Measurements from ENCODE around the gene P2RX5. TPM values are rescaled to one million over a fixed set of nuclear protein-coding genes. Genes with fewer than 3 reads are reported as not detected.
A peak's percentile ranks its signal among the peaks of the same experiment; 100 is the strongest.
"Not testable (repeated sequence)": the region's sequence is repeated elsewhere in the genome, so short reads cannot be mapped to it uniquely, and the experiment has no call there.

The P2RX5 gene, protein sequence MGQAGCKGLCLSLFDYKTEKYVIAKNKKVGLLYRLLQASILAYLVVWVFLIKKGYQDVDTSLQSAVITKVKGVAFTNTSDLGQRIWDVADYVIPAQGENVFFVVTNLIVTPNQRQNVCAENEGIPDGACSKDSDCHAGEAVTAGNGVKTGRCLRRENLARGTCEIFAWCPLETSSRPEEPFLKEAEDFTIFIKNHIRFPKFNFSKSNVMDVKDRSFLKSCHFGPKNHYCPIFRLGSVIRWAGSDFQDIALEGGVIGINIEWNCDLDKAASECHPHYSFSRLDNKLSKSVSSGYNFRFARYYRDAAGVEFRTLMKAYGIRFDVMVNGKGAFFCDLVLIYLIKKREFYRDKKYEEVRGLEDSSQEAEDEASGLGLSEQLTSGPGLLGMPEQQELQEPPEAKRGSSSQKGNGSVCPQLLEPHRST
- 42.7 and 63.4 TPM in 2 replicates for total RNA-seq
- polyA plus RNA-seq (2012) = 31.1 TPM

DNA sequence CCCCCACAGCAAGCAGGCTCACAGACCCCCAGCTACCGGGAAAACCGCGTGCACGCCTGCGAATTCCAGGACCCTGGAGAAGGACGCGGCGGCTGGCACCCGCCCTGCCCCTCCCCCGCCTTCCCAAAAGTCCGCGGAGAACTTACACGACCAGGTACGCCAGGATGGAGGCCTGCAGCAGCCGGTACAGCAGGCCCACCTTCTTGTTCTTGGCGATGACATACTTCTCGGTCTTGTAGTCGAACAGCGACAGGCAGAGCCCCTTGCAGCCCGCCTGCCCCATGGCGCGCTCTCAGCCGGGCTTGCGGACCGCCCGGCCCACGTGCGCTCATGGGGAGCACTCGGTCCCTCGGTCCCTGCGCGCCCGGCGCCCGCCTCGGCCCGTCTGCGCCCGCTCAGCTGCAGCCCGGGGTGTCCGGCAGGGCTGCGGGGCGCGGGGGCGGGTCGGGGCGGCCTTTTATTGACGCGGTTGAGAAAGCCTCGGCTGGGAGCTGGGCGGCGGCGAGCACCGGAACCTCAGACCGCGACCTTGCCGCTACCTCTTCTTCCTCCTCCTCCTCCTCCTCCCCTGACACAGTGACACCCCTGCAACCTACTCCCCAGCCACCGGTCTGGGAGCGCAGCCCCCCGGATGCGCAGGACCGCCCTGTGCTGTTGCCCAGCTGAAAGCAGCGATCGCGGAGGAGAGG is at the start of gene P2RX5:
Gene P2RX5 (minus strand): TSS at position 433 of the 689 bp plus-strand sequence. CDS start 150 bp downstream, at position 283.
- DNase-seq (ENCODE audit: low read depth) = no peak

DNA sequence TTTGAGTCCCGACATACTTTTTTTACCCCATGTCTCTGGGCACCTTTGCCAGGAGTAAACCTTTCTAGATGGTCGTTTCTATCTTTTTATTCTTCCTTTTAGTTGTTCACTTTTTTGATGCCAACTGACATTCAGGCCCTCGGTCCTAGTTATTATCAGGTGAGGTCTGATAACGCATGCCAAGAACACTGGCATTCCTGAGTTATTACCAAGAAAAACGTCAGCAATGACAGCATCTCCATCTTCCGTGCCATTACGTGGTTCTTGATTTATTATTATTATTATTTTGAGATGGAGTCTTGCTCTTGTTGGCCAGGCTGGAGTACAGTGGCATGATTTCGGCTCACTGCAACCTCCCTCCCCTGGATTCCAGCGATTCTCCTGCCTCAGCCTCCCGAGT is 49.1 kb upstream of the P2RX5 start:
- no peak for DNase-seq (ENCODE audit: low read depth)

DNA sequence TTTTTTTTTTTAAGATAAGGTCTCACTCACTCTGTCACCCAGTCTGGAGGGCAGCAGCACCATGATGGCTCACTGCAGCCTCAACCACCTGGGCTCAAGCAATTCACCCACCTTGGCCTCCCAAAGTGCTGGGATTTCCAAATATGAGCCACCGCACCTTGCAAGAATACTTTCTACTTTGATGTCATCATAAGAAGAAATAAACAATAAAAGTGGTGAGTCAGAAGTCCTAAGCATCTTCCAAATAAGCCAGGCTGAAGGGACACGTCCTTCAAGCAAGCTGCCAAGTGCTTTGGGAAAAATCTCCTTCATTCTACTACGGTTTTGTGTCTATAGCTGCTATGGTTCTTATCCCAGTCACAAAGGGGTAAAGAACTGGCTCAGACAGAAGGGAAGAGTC is 48.1 kb upstream of the P2RX5 start:
- DNase-seq (ENCODE audit: low read depth) = no peak

DNA sequence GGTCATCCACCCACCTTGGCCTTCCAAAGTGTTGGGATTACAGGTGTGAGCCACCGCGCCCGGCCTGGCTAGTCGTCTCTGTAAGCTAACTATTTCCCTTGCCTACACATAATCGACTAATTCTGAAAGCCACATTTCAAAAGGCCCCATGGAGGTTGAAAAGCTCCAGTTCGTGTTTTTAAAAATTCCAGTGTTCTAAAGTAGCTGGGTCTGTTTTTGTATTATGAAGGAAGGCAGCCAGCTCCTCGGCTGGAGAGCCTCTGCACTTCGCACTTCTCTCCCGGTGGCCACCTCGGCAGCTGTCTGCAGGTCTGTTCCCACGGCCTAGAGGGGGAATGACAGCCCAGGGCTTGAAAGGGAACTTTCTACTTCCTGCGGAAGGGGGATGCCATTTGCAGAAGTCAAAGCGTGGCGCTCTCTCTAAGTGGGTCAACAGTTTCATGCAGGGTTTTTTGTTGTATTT is 44.7 kb upstream of the P2RX5 start:
- no peak for DNase-seq (ENCODE audit: low read depth)

DNA sequence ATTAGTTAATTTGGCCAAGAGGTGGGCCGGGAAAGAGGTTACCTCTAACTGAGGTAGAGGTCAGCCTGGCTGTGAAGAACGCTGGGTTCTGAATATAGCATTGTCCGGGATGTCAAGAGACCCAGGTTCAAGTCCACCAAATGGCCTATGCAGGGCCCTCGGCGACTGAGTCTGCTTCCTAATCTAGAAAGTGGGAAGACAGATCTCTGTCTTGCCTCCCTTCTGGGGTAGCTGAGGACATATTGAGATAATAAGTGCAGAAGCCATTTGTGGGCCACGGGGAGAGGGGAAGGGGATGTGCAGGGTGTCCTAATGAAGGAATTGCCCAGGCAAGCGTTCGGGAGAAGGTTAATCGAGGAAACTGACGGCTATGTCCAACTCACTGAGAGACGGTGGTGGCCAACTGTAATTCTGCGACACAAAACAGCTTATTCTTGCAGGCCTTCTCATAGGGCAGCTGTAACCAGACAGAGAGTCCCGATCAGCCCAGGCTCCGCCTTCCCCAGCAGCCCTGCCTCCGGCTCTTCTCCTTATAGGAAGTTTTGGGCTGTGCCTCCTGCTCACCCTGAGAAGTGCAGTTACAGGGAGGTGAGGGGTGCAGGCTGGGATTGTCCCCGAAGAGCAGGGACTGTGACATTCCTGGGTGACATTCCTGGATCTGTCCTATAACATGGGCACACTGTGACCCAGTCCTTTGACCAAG is 43.6 kb upstream of the P2RX5 start:
- DNase-seq (ENCODE audit: low read depth) = no peak

DNA sequence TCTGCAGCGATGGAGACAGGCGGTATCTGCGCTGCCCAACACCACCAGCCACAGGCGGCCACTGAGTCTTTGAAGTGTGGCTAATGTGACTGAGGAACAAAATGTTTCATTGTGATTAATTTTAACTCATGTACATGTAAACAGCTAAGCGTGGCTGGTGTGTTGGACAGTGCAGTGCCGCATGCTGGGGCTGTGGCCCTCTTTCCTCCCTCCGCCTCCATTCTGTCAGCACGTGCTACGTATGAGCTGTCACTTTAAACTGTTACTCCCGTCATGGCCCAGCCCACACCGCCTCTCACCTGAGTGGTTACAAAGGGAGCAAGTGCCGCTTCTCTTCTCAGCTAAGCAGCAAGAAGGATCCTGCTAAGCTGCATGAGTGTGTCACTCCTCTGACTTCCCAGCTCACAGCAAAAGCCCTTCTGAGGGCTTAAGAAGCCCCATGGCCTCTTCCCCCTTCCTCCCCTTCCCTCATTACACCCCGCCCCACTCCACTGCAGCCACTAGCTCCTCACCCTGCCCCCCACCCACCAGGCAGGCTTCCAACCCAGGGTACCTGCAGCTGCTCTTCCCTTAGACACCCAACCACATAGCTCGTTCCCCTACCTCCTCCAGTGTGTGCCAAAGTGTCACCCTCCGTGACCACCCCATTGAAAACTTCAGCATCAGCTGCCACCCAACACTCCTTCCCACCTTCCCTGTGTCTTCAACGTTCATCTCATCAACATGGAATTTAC is 42.8 kb upstream of the P2RX5 start:
- peak; percentile 49 for DNase-seq (ENCODE audit: low read depth)

DNA sequence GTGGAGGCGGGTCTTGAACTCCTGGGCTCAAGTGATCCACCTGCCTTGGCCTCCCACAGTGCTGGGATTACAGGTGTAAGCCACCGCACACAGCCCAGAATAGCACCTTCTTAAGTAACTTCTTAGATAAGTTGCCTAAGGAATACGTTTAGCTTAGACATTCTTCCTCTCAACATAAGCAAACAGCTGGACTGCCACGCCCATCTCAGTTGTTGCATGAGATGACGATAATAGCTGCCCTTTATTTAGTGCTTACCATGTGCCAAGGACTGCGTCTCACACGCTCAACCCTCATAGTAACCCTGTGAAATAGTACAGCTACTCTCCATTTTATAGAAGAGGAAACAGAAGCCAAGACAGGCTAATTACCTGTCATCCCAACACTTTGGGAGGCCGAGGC is 39.6 kb upstream of the P2RX5 start:
- DNase-seq (ENCODE audit: low read depth) = no peak

DNA sequence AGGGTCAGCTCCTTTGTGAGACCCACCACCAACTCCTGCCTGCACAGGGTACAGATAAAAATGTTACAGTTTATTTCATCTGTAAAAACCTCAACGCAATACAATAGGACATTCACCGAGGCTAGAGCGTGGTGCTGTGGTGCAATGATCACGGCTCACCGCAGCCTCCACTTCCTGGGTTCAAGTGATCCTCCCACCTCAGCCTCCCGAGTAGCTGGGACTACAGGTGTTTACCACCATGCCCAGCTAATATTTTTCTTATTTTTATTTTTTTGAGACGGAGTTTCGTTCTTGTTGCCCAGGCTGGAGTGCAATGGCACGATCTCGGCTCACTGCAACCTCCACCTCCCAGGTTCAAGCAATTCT is 38.9 kb upstream of the P2RX5 start:
- DNase-seq (ENCODE audit: low read depth) = not testable (repeated sequence)

DNA sequence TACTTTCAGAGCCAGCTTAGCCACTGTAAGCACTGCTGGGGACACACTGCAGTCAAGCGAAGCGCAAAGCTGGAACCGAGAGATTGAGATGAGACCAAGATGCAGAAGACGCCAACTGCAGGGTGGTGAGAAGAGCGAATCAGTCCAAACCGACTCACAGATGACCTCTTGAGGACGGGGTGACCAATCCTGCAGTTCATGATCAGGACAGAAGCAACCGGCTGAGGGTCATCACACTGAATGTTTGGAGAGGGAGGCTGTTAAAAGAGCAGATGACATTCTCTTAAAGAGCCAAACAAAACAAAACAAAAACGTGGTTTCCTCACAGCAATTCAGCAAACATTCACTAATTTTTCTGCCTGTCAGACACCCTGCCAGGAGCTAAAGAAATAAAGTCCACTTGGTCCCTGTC is 36.3 kb upstream of the P2RX5 start:
- DNase-seq (ENCODE audit: low read depth) = peak; percentile 51

DNA sequence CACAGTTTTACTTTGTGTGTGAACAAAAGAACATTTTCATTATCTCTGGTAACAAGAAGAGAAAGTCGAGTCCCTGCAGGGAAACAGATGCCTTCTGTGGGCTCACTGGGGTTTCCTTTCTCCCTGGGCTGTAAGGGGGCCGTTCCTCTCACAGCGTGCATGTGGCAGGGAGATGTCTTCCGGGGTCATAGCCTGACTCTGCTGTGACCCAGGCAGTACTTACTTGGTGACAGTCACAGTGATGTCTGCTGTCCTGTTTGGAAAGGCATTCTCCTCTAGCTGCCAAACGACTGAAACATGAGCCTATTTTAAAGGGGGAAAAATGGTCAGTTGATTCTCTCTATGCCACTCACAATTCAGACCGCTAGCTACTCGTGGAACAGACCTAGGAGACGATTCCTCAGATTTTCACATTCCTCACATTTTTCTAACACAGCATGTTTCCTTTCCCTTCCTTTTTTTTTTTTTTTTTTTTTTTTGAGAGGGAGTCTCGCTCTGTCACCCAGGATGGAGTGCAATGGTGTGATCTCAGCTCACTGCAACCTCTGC is 35.0 kb upstream of the P2RX5 start:
- peak; percentile 28 for DNase-seq (ENCODE audit: low read depth)

DNA sequence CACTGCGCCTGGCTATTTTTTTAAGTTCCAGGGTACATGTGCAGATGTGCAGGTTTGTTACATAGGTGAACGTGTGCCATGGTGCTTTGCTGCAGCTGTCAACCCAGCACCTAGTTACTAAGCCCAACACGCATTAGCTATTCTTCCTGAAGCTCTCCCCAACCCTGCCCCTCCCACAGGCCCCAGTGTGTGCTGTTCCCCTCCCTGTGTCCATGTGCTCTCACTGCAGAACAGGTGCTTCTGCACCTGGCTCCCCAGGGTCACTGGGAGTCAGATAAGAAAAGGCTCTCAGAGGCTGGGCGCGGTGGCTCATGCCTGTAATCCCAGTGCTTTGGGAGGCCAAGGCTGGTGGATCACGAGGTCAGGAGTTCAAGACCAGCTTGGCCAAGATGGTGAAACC is 33.9 kb upstream of the P2RX5 start:
- no peak for DNase-seq (ENCODE audit: low read depth)

DNA sequence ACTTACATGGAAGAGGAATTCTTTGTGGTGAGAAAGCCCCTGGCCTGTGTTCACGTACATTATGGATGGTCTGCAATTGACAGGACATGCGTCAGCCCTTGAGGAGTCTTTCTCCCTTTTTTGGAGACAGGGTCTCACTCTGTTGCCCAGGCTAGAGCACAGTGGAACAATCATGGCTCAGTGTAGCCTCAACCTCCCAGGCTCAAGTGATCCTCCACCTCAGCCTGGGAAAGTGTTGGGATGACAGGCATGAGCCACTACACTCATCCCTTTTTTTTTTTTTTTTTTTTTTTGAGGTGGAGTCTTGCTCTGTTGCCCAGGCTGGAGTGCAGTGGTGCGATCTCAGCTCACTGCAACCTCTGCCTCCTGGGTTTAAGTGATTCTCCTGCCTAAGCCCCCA is 32.1 kb upstream of the P2RX5 start:
- not testable (repeated sequence) for DNase-seq (ENCODE audit: low read depth)

DNA sequence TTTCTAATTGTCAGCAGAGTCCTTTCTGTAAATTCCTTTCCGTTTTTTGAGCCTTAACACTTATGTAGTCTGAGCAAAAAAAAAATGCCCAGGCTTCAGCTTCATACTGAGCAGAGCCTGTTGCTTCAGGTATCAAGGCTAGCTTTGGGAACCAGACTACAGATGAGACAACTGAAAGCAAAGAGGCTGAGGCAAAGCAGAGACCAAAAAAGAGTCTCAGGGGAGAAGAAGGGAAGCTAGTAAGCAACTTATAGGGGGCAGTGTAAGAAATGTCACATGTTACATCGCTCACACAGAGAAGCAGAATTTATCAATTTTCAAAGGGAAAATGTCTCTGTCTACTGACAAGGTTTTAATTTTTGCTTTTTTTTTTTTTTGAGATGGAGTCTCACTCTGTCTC is 31.1 kb upstream of the P2RX5 start:
- no peak for DNase-seq (ENCODE audit: low read depth)

DNA sequence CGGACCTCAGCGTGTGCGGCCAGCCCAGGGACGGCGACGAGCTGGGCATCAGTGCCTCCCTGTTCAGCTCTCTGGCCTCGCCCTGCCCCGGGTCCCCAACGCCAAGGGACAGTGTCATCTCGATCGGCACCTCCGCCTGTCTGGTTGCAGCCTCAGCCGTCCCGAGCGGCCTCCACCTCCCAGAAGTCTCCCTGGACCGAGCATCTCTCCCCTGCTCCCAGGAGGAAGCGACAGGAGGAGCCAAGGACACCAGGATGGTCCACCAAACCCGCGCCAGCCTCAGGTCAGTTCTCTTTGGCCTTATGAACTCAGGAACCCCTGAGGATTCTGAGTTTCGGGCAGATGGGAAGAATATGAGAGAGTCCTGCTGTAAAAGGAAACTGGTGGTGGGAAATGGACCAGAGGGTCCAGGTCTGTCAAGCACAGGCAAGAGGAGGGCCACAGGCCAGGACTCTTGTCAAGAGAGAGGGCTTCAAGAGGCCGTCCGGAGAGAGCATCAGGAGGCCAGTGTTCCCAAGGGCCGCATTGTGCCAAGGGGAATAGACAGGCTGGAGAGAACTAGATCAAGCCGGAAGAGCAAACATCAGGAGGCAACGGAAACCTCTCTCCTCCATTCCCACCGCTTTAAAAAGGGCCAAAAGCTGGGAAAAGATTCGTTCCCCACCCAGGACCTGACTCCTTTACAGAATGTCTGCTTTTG is 28.6 kb upstream of the P2RX5 start:
- DNase-seq (ENCODE audit: low read depth) = no peak

DNA sequence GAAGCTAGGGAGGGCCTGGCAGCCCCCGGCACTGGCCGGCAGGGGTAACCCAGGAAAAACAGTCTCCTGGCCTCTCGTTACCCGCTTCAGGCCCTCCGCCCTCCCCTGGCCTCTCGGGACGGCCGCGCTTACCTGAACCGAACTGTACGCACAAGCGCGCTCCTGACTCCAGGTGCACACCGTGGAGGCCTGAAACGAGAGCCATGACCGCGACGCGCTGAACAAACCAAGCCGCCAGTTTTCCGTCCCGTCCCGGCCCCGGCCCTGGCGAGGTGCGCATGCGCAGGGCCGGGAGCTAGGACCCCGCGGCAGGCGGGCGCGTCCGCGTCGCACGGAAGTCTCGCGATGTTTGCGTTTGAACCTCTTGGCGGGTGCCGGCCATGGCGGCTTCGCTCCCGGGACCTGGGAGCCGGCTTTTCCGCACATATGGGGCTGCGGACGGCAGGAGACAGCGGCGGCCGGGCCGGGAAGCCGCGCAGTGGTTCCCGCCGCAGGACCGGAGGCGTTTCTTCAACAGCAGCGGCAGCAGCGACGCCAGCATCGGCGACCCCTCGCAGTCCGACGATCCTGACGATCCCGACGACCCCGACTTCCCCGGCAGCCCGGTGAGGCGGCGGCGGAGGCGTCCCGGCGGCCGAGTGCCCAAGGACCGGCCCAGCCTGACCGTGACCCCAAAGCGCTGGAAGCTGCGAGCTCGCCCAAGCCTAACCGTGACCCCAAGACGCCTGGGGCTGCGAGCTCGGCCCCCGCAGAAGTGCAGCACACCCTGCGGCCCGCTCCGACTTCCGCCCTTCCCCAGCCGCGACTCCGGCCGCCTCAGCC is 27.8 kb upstream of the P2RX5 start, which contains the start of gene HASPIN:
Gene HASPIN (plus strand): TSS at position 348 of the 822 bp plus-strand sequence. CDS start 33 bp downstream, at position 381.
- peak; percentile 92 for DNase-seq (ENCODE audit: low read depth)

DNA sequence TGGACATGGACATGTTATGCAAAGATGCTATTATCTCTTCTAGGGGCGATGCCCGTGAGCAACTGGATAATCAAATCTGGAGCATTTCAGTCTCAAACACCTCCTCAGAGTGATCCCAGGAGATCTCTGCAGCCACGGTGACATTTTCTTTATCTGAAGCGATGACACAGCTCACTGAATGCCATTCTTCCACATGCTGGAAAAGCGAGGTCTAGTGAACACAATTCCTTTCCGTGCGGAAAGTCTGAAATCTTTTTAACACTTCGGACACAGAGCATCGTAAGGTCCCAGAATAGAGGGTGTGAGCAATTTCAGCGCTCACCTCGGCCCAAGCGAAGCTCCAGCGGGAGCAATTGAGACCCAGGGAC is 27.2 kb upstream of the P2RX5 start:
- no peak for DNase-seq (ENCODE audit: low read depth)

DNA sequence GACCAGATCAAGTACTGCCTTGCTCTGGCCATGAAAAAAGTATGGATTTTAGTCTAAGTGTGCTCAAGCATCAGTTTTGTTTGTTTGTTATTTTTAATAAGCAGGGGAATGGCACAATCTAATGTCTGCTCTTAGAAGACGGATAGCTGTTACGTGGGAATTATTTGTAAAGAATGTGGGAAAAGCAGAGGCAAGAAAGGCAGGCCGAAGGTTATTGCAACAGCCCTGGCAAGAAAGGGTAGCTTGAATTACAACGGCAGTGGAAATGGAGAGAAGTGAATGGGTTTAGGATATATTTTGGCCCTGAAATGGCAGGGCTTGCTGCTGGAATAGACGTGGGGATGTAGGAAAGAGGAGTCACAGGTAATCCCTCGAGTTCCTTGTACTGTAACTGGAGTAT is 26.8 kb upstream of the P2RX5 start:
- no peak for DNase-seq (ENCODE audit: low read depth)

DNA sequence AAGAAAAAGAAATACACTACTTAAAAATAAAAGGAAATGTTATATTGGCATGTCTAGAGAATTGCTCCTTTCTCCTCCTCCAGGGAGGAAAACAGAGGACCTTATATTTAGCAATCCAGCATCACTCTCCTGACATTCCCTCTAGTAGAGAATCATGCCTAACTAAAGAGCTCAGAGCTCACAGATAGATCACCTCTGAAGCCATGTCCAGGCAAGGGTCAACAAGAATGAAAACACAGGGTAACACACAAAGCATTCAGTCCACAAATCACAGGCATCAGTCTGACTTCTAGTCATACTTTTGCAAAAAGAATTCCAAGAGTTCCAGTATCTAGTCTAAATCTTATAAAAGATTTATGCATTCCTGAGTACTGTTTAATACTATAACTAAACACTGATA is 23.3 kb upstream of the P2RX5 start:
- DNase-seq (ENCODE audit: low read depth) = no peak

DNA sequence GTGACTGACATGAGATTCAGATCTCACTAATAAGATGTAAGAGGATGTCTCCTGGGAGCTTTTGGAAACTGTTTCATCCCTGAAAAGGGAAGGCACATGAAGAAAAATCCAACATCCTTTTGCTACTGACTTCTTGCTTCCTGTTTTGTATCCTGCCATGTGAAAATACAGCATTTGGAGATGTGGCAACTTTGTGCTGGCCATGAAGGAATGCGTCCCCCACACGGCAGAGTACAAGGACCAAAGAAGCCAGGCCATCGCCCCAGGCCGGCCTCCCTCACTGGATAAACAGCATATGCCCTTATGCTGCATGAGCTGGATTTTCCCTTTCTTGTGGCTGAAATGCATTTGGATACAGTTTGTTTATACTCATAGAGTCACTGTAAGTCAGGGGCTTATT is 22.2 kb upstream of the P2RX5 start:
- no peak for DNase-seq (ENCODE audit: low read depth)

All from myocyte (in vitro differentiated cells).